Gastroesophageal sphincter (tissue), 3 donors: Measurements from ENCODE around the gene PPP1R14C.

Source experiments
- CTCF ChIP-seq, 4 experiments: fragments of 200-600 bp in 2 of 4; fragments of 450-650 bp in 2 of 4; sonication (generic) in 1 of 4; IDR thresholded peaks; one replicate each; pipeline ENCODE4 v1.5.1; 2017 to 2019; ENCODE audit warnings: antibody characterized with exemption in 4 of 4, mild to moderate bottlenecking in 2 of 4, moderate library complexity in 2 of 4
- EP300 ChIP-seq: sonication (generic); formaldehyde crosslinking; IDR thresholded peaks from one replicate; pipeline ENCODE4 v1.6.1; 2017; ENCODE audit warnings: antibody characterized with exemption, mild to moderate bottlenecking
- POLR2A ChIP-seq, 2 donors: fragments of 450-650 bp; IDR thresholded peaks; one replicate each; pipeline ENCODE4 v1.6.1; 2017; ENCODE audit warnings: antibody characterized with exemption in 2 of 2, mild to moderate bottlenecking in 2 of 2, moderate library complexity in 1 of 2
- POLR2AphosphoS5 ChIP-seq: sonication (generic); formaldehyde crosslinking; IDR thresholded peaks from one replicate; pipeline ENCODE4 v1.6.1; 2017; ENCODE audit warnings: antibody characterized with exemption

- TF ChIP-seq POLR2AphosphoS5 (no peak), CTCF (IDR thresholded peaks at IDR 0.05) (no peak), POLR2A (IDR thresholded peaks at IDR 0.05) (no peak), EP300 (no peak)
These were observed 134.3 kb downstream of the PPP1R14C start for GRCh38 chr6:150276937-150277742.
